ENCODE measurements around the gene NEDD4L. TPM values are rescaled to one million over a fixed set of nuclear protein-coding genes. Genes with fewer than 3 reads are reported as not detected.

NEDD4L gene
- total and polyA plus RNA-seq, 9 donors: 24.8 to 43.1 (median 34.0) TPM

DNA sequence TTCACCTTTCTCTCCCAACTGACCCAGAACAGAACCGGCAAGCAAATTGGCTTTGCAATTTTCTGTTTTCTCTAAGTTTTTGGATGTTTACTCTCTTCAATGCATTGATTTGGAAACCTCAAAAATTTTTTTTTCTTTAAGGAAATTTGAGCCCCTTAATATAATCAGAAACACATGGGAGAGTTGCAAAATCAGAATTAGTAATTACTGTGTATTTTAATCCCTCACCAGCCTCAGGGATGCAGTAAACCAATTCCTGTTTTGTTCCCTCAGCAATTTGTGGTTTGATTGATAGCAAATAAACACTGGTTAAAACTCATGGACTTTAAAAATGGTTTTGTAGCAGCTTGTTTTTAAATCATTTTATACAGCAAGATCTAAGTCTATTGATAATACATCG is 281.5 kb downstream of the NEDD4L start:
- peak overlapping the region; percentile 89 for H3K27ac ChIP-seq (ENCODE audit: low read length)
- no peaks in the 10 kb centered on the region for H3K27me3 ChIP-seq (ENCODE audit: control insufficient read depth, insufficient read depth, low read length)
- H3K9me3 ChIP-seq (replicated peaks; ENCODE audit: control insufficient read depth, low read depth, low read length): no peaks in the 10 kb centered on the region
- peaks cover 25% of the 10 kb centered on the region for H3K4me1 ChIP-seq (ENCODE audit: control insufficient read depth, insufficient read depth, low read length)
- DNase-seq: no peak
- H3K36me3 ChIP-seq (ENCODE audit: control insufficient read depth, insufficient read depth, low read length): peaks cover 20% of the 10 kb centered on the region
- no CpG with 5 or more reads among the region's 2 CpGs for WGBS (ENCODE audit: insufficient coverage)
- no peak overlapping the region for H3K4me3 ChIP-seq (ENCODE audit: low read length)

DNA sequence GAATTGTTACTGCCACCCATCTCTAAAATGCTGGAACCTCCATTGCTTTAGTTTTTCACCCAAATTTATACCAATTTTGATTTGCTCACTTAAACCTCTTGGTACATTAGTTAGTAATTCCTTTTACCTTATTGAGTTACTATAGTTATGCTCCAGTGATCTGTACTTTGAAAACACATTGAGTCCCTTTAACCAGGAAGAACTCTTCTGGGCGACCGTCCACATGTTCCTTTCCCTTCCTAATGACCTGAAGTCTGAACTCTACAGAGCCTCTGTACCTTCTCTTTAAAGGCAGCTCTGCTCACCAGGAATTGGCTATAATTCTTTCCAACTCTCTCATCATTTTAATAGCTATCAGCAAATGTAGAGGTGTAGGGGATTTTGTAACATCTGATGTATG is 290.0 kb downstream of the NEDD4L start:
- H3K4me3 ChIP-seq (ENCODE audit: low read length): no peak overlapping the region
- WGBS (ENCODE audit: insufficient coverage): 72% methylated on average over 2 of the region's 2 CpGs
- no peaks in the 10 kb centered on the region for H3K9me3 ChIP-seq (replicated peaks; ENCODE audit: control insufficient read depth, low read depth, low read length)
- peaks cover 12% of the 10 kb centered on the region for H3K4me1 ChIP-seq (ENCODE audit: control insufficient read depth, insufficient read depth, low read length)
- H3K27me3 ChIP-seq (ENCODE audit: control insufficient read depth, insufficient read depth, low read length): no peaks in the 10 kb centered on the region
- peaks cover 22% of the 10 kb centered on the region for H3K36me3 ChIP-seq (ENCODE audit: control insufficient read depth, insufficient read depth, low read length)
- DNase-seq: no peak
- H3K27ac ChIP-seq (ENCODE audit: low read length): no peak overlapping the region

DNA sequence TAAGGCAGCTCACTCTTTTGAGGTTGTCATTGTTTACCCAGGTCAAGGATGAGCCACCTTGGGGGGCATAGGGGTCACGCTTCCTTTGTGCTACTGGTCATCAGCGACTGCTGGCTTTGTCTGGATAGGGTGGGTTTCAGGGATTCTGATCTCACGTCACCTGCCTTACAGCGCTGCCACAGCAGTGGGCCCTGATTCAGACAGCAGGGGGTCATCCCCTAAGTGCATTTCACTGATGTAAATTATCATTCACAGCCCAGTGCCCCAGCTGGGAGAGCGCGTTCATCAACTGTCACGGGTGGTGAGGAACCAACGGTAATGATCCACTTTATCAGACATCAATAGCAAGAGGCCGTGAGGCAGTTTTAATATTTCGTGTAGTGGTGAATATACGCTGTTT is 291.2 kb downstream of the NEDD4L start:
- no peak overlapping the region for H3K27ac ChIP-seq (ENCODE audit: low read length)
- H3K9me3 ChIP-seq (replicated peaks; ENCODE audit: control insufficient read depth, low read depth, low read length): no peaks in the 10 kb centered on the region
- 92% methylated on average over 2 of the region's 11 CpGs for WGBS (ENCODE audit: insufficient coverage)
- no peaks in the 10 kb centered on the region for H3K27me3 ChIP-seq (ENCODE audit: control insufficient read depth, insufficient read depth, low read length)
- peaks cover 18% of the 10 kb centered on the region for H3K4me1 ChIP-seq (ENCODE audit: control insufficient read depth, insufficient read depth, low read length)
- no peak for DNase-seq
- no peak overlapping the region for H3K4me3 ChIP-seq (ENCODE audit: low read length)
- peaks cover 21% of the 10 kb centered on the region for H3K36me3 ChIP-seq (ENCODE audit: control insufficient read depth, insufficient read depth, low read length)

DNA sequence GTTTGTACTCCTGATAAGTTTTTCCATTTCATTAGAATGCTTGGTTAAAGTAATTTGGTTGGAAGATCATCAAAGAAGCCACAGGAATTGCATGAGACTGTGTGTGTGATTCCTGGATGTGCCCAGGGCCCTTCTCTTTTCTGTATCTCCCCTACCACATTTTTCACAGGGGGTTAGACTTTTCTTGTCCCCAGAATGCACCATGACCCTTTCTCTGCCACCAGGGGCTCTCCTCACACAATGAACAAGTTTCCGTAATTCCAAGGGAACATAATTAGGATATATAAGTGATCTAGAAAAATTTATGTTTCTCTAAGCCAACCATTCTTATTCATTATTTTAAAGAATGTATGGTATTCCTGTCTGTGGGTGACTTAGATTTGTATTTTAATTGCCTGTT is 291.8 kb downstream of the NEDD4L start:
- Histone ChIP-seq H3K4me1 (ENCODE audit: control insufficient read depth, insufficient read depth, low read length) (peaks cover 18% of the 10 kb centered on the region), H3K4me3 (ENCODE audit: low read length) (no peak overlapping the region), H3K36me3 (ENCODE audit: control insufficient read depth, insufficient read depth, low read length) (peaks cover 15% of the 10 kb centered on the region), H3K27me3 (ENCODE audit: control insufficient read depth, insufficient read depth, low read length) (no peaks in the 10 kb centered on the region), H3K9me3 (replicated peaks; ENCODE audit: control insufficient read depth, low read depth, low read length) (no peaks in the 10 kb centered on the region), H3K27ac (ENCODE audit: low read length) (no peak overlapping the region)
- DNase-seq: no peak
- no CpG with 5 or more reads among the region's 1 CpG for WGBS (ENCODE audit: insufficient coverage)

DNA sequence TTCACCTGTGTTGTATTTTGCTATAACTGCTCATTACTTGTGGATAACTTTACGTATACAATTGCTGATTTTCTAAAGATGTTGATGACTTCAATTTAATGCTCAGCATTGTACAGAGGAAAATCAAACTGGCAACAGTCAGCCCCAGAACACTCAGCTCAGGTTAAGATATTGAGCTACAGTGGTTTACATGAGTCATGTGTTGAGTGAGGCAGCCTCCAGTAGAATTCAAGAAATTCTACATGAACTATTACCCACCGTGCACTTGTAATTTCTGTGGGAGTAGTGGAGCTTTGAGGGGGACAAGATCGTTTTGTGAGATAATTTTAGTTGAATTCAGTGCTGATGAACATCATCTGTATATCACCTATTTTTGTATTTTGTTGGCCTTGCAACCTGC is 292.6 kb downstream of the NEDD4L start:
- no peak overlapping the region for H3K27ac ChIP-seq (ENCODE audit: low read length)
- no peaks in the 10 kb centered on the region for H3K9me3 ChIP-seq (replicated peaks; ENCODE audit: control insufficient read depth, low read depth, low read length)
- WGBS (ENCODE audit: insufficient coverage): no CpG with 5 or more reads among the region's 3 CpGs
- no peak for DNase-seq
- peaks cover 20% of the 10 kb centered on the region for H3K4me1 ChIP-seq (ENCODE audit: control insufficient read depth, insufficient read depth, low read length)
- peaks cover 16% of the 10 kb centered on the region for H3K36me3 ChIP-seq (ENCODE audit: control insufficient read depth, insufficient read depth, low read length)
- H3K4me3 ChIP-seq (ENCODE audit: low read length): no peak overlapping the region
- H3K27me3 ChIP-seq (ENCODE audit: control insufficient read depth, insufficient read depth, low read length): no peaks in the 10 kb centered on the region

DNA sequence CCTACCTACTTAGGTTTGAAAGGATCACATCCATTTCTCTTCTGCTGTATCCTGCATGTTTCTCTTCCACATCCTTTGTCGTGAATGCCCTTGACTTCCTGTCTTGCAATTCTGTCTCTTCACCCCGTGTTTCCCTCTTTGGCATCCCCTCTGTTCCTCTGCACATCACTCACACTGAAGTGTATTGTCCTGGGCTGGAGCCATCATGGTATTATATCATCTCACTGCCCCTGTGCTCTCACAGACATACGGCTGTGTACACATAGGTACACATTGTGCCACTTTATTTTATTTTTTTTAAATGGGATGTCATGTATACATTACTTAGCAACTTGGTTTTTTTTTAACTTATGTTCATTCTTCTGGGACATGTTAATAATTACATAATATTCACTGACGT is 293.3 kb downstream of the NEDD4L start:
- Histone ChIP-seq H3K36me3 (ENCODE audit: control insufficient read depth, insufficient read depth, low read length) (peaks cover 20% of the 10 kb centered on the region), H3K27ac (ENCODE audit: low read length) (peak overlapping the region; percentile 15), H3K4me3 (ENCODE audit: low read length) (no peak overlapping the region), H3K4me1 (ENCODE audit: control insufficient read depth, insufficient read depth, low read length) (peaks cover 24% of the 10 kb centered on the region), H3K9me3 (replicated peaks; ENCODE audit: control insufficient read depth, low read depth, low read length) (no peaks in the 10 kb centered on the region), H3K27me3 (ENCODE audit: control insufficient read depth, insufficient read depth, low read length) (no peaks in the 10 kb centered on the region)
- 50% methylated on average over 2 of the region's 4 CpGs for WGBS (ENCODE audit: insufficient coverage)
- no peak for DNase-seq

DNA sequence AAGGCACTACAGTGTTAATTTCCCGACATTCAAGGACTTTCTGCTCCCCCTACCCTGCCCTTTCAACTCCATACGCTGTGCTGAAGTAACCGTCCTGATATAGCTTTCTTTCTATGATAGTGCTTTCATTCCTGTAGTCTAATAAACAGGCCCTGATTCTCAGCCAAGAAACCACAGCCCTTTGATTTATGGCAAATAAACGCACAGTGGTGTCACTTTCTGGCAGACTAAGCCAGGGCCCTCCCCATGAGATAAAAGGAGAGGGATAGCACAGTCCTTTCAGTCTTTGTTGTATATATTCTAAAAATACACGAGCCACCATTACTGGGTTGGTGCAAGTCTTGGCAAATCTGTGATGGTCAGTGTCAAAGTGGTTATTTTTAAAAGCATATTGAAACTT is 293.7 kb downstream of the NEDD4L start:
- H3K4me3 ChIP-seq (ENCODE audit: low read length): no peak overlapping the region
- peaks cover 25% of the 10 kb centered on the region for H3K4me1 ChIP-seq (ENCODE audit: control insufficient read depth, insufficient read depth, low read length)
- H3K27ac ChIP-seq (ENCODE audit: low read length): peak overlapping the region; percentile 57
- peaks cover 21% of the 10 kb centered on the region for H3K36me3 ChIP-seq (ENCODE audit: control insufficient read depth, insufficient read depth, low read length)
- H3K9me3 ChIP-seq (replicated peaks; ENCODE audit: control insufficient read depth, low read depth, low read length): no peaks in the 10 kb centered on the region
- no peaks in the 10 kb centered on the region for H3K27me3 ChIP-seq (ENCODE audit: control insufficient read depth, insufficient read depth, low read length)
- no CpG with 5 or more reads among the region's 5 CpGs for whole genome bisulfite sequencing (ENCODE audit: insufficient coverage)
- peak; percentile 59 for DNase-seq

DNA sequence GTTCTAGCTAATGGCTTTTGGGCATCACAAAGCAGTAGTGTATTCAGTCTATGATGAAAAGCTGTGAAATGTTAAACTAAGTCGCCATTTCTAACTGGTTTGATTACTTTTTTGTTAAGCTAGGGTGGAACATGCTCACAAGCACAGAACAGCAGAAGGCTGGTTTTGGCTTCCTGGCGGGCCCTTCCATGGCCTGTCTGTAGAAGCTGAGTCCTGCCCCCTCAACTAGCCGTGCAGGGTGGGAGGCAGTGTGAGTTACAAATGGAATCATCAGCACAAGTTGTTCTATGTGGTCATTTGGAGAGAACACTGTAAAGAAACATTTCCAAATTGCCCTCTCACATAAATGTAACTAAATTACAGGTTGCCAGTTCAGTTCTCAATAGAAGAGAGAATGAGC is 294.1 kb downstream of the NEDD4L start:
- peak overlapping the region; percentile 57 for H3K27ac ChIP-seq (ENCODE audit: low read length)
- peaks cover 28% of the 10 kb centered on the region for H3K4me1 ChIP-seq (ENCODE audit: control insufficient read depth, insufficient read depth, low read length)
- H3K9me3 ChIP-seq (replicated peaks; ENCODE audit: control insufficient read depth, low read depth, low read length): no peaks in the 10 kb centered on the region
- WGBS (ENCODE audit: insufficient coverage): 86% methylated on average over 1 of the region's 3 CpGs
- DNase-seq: no peak
- H3K27me3 ChIP-seq (ENCODE audit: control insufficient read depth, insufficient read depth, low read length): no peaks in the 10 kb centered on the region
- H3K4me3 ChIP-seq (ENCODE audit: low read length): no peak overlapping the region
- H3K36me3 ChIP-seq (ENCODE audit: control insufficient read depth, insufficient read depth, low read length): peaks cover 24% of the 10 kb centered on the region

DNA sequence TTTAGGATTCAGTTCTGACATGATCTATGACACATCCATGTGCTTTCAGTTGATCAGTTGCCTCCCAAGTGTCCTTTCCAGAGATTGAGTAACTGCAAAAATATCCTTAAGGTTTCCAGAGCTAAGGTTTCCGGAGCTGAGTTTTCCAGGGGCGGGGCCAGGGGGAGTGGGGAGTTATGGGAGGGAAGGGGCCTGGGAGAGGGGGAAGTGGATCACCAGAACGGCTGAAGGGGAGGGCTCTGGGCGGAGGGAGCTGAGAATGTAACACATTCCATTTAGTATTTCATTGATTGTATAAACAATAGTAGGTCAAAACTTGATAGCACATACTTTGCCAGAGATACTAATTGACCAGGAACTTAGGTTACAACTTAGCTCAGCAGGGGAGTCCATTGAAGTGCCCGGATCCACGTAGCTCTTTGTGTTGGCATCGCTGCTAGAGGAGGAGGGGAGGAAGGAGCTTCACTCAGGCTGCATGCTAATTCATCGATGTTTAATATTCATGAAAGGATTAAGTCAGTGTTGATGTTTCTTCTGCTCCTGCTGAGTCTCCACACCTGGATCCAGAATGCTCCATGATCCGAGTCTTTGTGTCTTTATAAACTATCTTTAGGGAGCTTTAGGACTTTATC is 295.1 kb downstream of the NEDD4L start:
- peaks cover 31% of the 10 kb centered on the region for H3K4me1 ChIP-seq (ENCODE audit: control insufficient read depth, insufficient read depth, low read length)
- H3K4me3 ChIP-seq (ENCODE audit: low read length): no peak overlapping the region
- H3K36me3 ChIP-seq (ENCODE audit: control insufficient read depth, insufficient read depth, low read length): peaks cover 24% of the 10 kb centered on the region
- DNase-seq: peak; percentile 90
- H3K9me3 ChIP-seq (replicated peaks; ENCODE audit: control insufficient read depth, low read depth, low read length): no peaks in the 10 kb centered on the region
- 30% methylated on average over 2 of the region's 9 CpGs for WGBS (ENCODE audit: insufficient coverage)
- no peak overlapping the region for H3K27ac ChIP-seq (ENCODE audit: low read length)
- H3K27me3 ChIP-seq (ENCODE audit: control insufficient read depth, insufficient read depth, low read length): no peaks in the 10 kb centered on the region

DNA sequence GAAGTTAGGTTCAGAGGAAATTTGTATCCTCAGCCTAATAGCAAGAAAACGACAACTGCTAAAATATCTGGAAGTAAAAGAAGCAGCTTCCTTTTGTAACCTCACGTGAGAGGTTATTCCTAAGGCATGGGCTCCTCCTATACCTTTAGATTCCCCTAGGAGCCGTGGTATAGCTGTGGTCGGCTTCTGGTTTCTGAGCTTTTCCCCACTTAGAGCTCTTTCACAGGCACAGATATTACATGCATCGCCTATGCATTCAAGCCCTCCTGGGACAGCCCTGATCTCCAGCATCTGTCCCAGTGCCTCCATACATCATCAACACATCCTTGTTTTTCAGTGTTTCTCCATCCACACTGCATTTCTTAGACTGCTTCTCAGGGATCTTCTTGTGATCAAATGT is 295.9 kb downstream of the NEDD4L start:
- Histone ChIP-seq H3K4me1 (ENCODE audit: control insufficient read depth, insufficient read depth, low read length) (peaks cover 35% of the 10 kb centered on the region), H3K9me3 (replicated peaks; ENCODE audit: control insufficient read depth, low read depth, low read length) (no peaks in the 10 kb centered on the region), H3K27me3 (ENCODE audit: control insufficient read depth, insufficient read depth, low read length) (no peaks in the 10 kb centered on the region), H3K36me3 (ENCODE audit: control insufficient read depth, insufficient read depth, low read length) (peaks cover 22% of the 10 kb centered on the region), H3K4me3 (ENCODE audit: low read length) (no peak overlapping the region), H3K27ac (ENCODE audit: low read length) (no peak overlapping the region)
- no peak for DNase-seq
- WGBS (ENCODE audit: insufficient coverage): 57% methylated on average over 3 of the region's 5 CpGs

DNA sequence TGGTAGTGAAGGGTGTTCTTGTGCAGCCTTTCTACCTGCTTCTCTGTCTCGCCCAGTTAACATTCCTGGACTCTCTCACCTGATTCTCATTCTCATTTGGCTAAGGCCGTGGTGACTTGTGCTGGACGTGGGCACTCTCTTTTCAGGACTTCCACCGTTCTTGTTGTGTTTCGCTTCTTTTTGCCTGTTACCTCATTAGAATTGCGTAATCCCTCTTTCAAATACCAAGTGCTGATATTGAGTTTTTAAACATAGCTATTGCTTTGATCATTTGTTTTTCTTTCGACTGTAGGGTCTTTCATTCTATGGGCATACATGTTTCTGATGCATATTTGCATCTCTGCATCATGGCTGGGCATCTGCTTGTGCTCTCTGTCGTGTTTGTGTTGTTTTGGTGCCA is 297.9 kb downstream of the NEDD4L start:
- 69% methylated on average over 3 of the region's 8 CpGs for WGBS (ENCODE audit: insufficient coverage)
- Histone ChIP-seq H3K27ac (ENCODE audit: low read length) (peak overlapping the region; percentile 42), H3K9me3 (replicated peaks; ENCODE audit: control insufficient read depth, low read depth, low read length) (no peaks in the 10 kb centered on the region), H3K4me3 (ENCODE audit: low read length) (no peak overlapping the region), H3K27me3 (ENCODE audit: control insufficient read depth, insufficient read depth, low read length) (no peaks in the 10 kb centered on the region), H3K4me1 (ENCODE audit: control insufficient read depth, insufficient read depth, low read length) (peaks cover 40% of the 10 kb centered on the region), H3K36me3 (ENCODE audit: control insufficient read depth, insufficient read depth, low read length) (peaks cover 20% of the 10 kb centered on the region)
- no peak for DNase-seq
